HEK293T (cell line): ENCODE results near the gene POU6F2.

ENCODE experiments used
- CTCF ChIA-PET: fragments of 350-600 bp; formaldehyde crosslinking; extraction: SDS; loops from one replicate; lab custom pipeline; 2021; ENCODE audit warnings: antibody characterized with exemption, inconsistent platforms; lab: Yijun Ruan, JAX
- POLR2A ChIA-PET: fragments of 350-600 bp; formaldehyde crosslinking; extraction: SDS; loops from one replicate; lab custom pipeline; 2020; ENCODE audit warnings: antibody characterized with exemption, inconsistent platforms; lab: Yijun Ruan, JAX
- DNase-seq: peaks from one replicate; pipeline ENCODE4 v3.0.0; 2012; ENCODE audit warnings: mixed read lengths; ENCODE audit errors: extremely low spot score
- ARNT ChIP-seq: fragments of 450-650 bp; IDR thresholded peaks from 2 replicates; pipeline ENCODE4 v1.6.1; 2017; ENCODE audit warnings: mild to moderate bottlenecking
- BHLHE40 ChIP-seq: fragments of 450-650 bp; IDR thresholded peaks from 2 replicates; pipeline ENCODE4 v1.6.1; 2016; ENCODE audit warnings: mild to moderate bottlenecking, moderate library complexity, borderline replicate concordance
- CTBP1 ChIP-seq: fragments of 450-650 bp; IDR thresholded peaks from 2 replicates; pipeline ENCODE4 v1.6.1; 2016; ENCODE audit warnings: borderline replicate concordance
- ELF4 ChIP-seq: fragments of 450-650 bp; IDR thresholded peaks from 2 replicates; pipeline ENCODE4 v1.6.1; 2017; ENCODE audit warnings: antibody characterized with exemption
- FOXA1 ChIP-seq: fragments of 450-650 bp; IDR thresholded peaks from 2 replicates; pipeline ENCODE4 v1.6.1; 2016; ENCODE audit warnings: mild to moderate bottlenecking
- FOXK2 ChIP-seq: fragments of 450-650 bp; IDR thresholded peaks from 2 replicates; pipeline ENCODE4 v1.6.1; 2016; ENCODE audit warnings: mild to moderate bottlenecking
- FOXM1 ChIP-seq: fragments of 450-650 bp; IDR thresholded peaks from 2 replicates; pipeline ENCODE4 v1.6.1; 2017; ENCODE audit warnings: mild to moderate bottlenecking, borderline replicate concordance
- HDGF ChIP-seq: fragments of 450-650 bp; IDR thresholded peaks from 2 replicates; pipeline ENCODE4 v1.6.1; 2017; ENCODE audit warnings: antibody characterized with exemption, borderline replicate concordance
- L3MBTL2 ChIP-seq: fragments of 450-650 bp; conservative IDR thresholded peaks from 2 replicates; pipeline ENCODE4 v1.6.1; 2016; ENCODE audit warnings: mild to moderate bottlenecking
- LEF1 ChIP-seq: fragments of 450-650 bp; IDR thresholded peaks from 2 replicates; pipeline ENCODE4 v1.6.1; 2017; ENCODE audit warnings: mild to moderate bottlenecking, borderline replicate concordance
- NFRKB ChIP-seq: fragments of 450-650 bp; IDR thresholded peaks from 2 replicates; pipeline ENCODE4 v1.6.1; 2016; ENCODE audit warnings: mild to moderate bottlenecking, moderate library complexity
- PKNOX1 ChIP-seq: fragments of 450-650 bp; IDR thresholded peaks from 2 replicates; pipeline ENCODE4 v1.6.1; 2016
- SP1 ChIP-seq: fragments of 450-650 bp; IDR thresholded peaks from 2 replicates; pipeline ENCODE4 v1.6.1; 2017
- SUZ12 ChIP-seq: fragments of 450-650 bp; IDR thresholded peaks from 2 replicates; pipeline ENCODE4 v1.6.1; 2016; ENCODE audit warnings: mild to moderate bottlenecking
- TARDBP ChIP-seq: fragments of 450-650 bp; IDR thresholded peaks from 2 replicates; pipeline ENCODE4 v1.6.1; 2016
- ZNF384 ChIP-seq: fragments of 450-650 bp; IDR thresholded peaks from 2 replicates; pipeline ENCODE4 v1.6.1; 2016

Gene POU6F2

DNA sequence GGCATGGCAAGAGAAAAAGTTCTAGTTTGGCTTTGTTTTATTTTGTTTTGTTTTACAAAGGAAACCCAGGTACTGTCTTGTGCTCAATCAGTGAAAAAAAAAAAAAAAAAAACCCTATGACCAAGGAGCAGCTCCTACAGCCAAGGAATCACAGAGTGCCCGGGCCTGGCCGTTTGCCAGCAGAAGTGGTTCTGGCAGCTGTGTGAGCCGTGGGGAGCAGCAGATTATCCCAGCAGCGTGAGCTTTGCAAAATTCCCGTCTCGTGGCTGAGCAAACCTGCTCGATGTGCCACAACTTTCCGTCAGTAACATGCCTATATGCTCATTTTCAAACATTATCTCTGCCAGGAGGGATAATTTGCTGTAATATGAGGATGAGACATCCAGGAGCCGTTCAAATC lies 293.7 kb downstream of the POU6F2 start:
- POLR2A ChIA-PET = no interaction called here
- TF ChIP-seq BHLHE40 (no peak), PKNOX1 (no peak), ZNF384 (peak; percentile 33; the same call in 1 of the 2 replicates), TARDBP (no peak), NFRKB (no peak)
- peak; percentile 38 for DNase-seq
- CTCF ChIA-PET = no interaction called here

- POLR2A ChIA-PET = no interaction called here
- CTCF ChIA-PET = no interaction called here
- DNase-seq = no peak
Measured at GRCh38 chr7:39272111-39272510, 294.4 kb downstream of the POU6F2 start.

DNA sequence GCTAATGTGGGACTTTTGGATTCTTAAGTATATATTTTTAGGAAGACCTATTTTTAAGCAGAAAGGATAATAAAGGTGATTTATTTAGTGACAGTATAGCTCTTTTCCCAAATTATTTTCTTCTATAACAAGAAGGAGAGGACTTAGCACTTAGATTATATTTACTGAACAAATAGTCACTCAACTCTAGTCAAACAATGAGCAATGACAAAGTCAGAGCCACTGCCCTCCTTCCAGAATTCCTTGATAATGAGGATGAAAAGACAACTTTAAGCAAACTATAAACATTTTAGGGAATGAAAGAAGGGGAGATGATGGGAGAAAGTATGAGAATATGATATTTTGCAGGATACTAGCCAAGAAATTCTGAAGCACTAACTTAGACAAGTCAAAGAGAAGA lies 295.0 kb downstream of the POU6F2 start:
- ChIA-PET CTCF (no interaction called here), POLR2A (no interaction called here)
- no peak for DNase-seq
- TF ChIP-seq ZNF384 = no peak
- no peak for TF ChIP-seq FOXK2
- TF ChIP-seq SP1 = no peak
- no peak for TF ChIP-seq BHLHE40
- TF ChIP-seq NFRKB = no peak
- no peak for TF ChIP-seq CTBP1
- no peak for TF ChIP-seq TARDBP
- TF ChIP-seq SUZ12 = no peak
- no peak for TF ChIP-seq ARNT
- no peak for TF ChIP-seq FOXA1

More at GRCh38 chr7:39272111-39272510, 294.4 kb downstream of the POU6F2 start:
- TF ChIP-seq ZNF384 = no peak
- no peak for TF ChIP-seq LEF1
- no peak for TF ChIP-seq L3MBTL2
- no peak for TF ChIP-seq FOXA1
- TF ChIP-seq HDGF = no peak
- no peak for TF ChIP-seq ARNT
- TF ChIP-seq BHLHE40 = no peak

GRCh38 chr7:39280337-39280736 lies 302.6 kb downstream of the POU6F2 start:
- TF ChIP-seq L3MBTL2 = no peak
- DNase-seq = no peak
- POLR2A ChIA-PET = no interaction called here
- CTCF ChIA-PET = no interaction called here

DNA sequence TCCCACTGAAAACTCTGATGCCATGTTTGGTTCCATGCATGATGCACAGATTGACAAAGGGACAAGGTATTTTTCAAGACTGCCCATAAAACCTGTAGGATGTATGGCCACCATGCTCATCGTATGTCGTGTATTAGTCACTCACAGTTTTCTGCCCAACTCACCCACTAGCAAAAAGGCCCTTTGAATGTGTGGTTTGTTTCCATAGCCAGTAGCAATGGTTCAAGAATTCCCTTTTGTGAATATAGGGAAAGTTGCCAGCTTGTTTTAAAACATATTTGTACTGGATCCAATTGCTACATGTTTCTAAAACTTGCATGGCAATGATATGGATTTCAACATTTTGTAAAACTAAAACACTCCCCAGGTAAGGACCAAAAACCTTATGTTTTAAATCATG lies 307.5 kb downstream of the POU6F2 start:
- ChIA-PET CTCF (no interaction called here), POLR2A (no interaction called here)
- no peak for TF ChIP-seq NFRKB
- TF ChIP-seq BHLHE40 = no peak
- TF ChIP-seq FOXK2 = no peak
- TF ChIP-seq PKNOX1 = no peak
- TF ChIP-seq ARNT = no peak
- TF ChIP-seq L3MBTL2 = no peak
- TF ChIP-seq FOXM1 = no peak
- no peak for DNase-seq

GRCh38 chr7:39288303-39288702 lies 310.6 kb downstream of the POU6F2 start:
- CTCF ChIA-PET = no interaction called here
- DNase-seq = no peak
- POLR2A ChIA-PET = no interaction called here
- no peak for TF ChIP-seq ARNT
- TF ChIP-seq FOXK2 = no peak
- no peak for TF ChIP-seq NFRKB
- no peak for TF ChIP-seq HDGF
- TF ChIP-seq FOXM1 = no peak
- TF ChIP-seq ZNF384 = no peak
- TF ChIP-seq FOXA1 = no peak
- TF ChIP-seq L3MBTL2 = no peak
- TF ChIP-seq PKNOX1 = no peak
- TF ChIP-seq LEF1 = no peak
- TF ChIP-seq BHLHE40 = no peak
- no peak for TF ChIP-seq SUZ12
- no peak for TF ChIP-seq SP1
- TF ChIP-seq CTBP1 = no peak
- TF ChIP-seq ELF4 = no peak

- TF ChIP-seq SP1 (no peak), PKNOX1 (peak; percentile 85), ZNF384 (peak; percentile 69)
- no peak for DNase-seq
- POLR2A ChIA-PET = no interaction called here
- CTCF ChIA-PET = interaction anchor here (0.6 kb wide), 1 partner anchor 65 kb away, joined by 3 read pairs; no protein-coding TSS in a partner anchor
Measured at GRCh38 chr7:39291628-39292410, 314.1 kb downstream of the POU6F2 start.
